ENCODE data around the gene TIMM17B. TPM values are rescaled to one million over a fixed set of nuclear protein-coding genes. Genes with fewer than 3 reads are reported as not detected.

TIMM17B gene
- total and polyA plus RNA-seq, 2 experiments from 2014 or later: 26.7 to 44.7 TPM

DNA sequence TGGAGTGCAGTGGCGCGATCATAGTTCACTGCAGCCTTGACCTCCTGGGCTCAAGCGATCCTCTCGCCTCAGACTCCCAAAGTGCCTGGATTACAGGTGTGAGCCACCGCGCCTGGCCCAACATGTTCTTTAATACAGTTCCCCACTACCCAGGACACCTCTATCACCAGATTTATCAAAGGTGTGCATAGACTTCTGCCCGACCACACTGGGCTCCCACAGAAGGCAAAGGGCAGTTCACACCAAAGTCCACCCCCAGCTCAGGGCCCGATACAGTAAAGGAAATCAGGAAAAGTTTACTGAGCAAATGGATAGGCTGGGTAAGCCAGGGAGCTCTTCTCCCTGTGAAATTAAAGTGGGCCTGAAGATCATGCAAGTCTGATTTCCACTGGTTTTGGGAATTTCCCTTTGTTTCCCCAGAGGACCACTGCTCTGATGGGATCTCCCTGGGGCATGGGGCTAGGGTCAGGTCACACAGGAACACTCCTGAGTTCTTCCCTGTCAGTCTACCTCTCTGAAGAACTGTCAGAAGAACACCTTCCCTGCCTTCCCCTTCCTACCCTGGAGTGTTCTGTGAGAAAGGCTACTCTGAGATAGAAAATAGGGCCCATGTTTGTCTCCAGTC, 39.0 kb upstream of the TIMM17B start:
- no peak overlapping the region for H3K4me3 ChIP-seq
- WGBS, 2 experiments (ENCODE audit: low coverage in 1 of 2, low lambda C conversion rate in 2 of 2, missing lambda C conversion rate in 2 of 2): 90 to 91% methylated on average over 8 of the region's 8 CpGs
- H3K79me2 ChIP-seq (ENCODE audit: insufficient read depth): peaks cover 55% of the 10 kb centered on the region
- no peak overlapping the region for H2AFZ ChIP-seq
- H3F3A ChIP-seq (ENCODE audit: insufficient read depth): no peaks in the 10 kb centered on the region
- no peaks in the 10 kb centered on the region for H3K36me3 ChIP-seq (ENCODE audit: low read depth)
- H3K9me2 ChIP-seq (ENCODE audit: insufficient read depth): no peaks in the 10 kb centered on the region
- no peaks in the 10 kb centered on the region for H3K4me1 ChIP-seq (ENCODE audit: insufficient read depth)
- H4K20me1 ChIP-seq (ENCODE audit: insufficient read depth): no peaks in the 10 kb centered on the region
- TF ChIP-seq EZH2 (IDR thresholded peaks at IDR 0.05; ENCODE audit: insufficient read depth, poor library complexity, severe bottlenecking) (no peak), EZH2phosphoT487 (IDR thresholded peaks at IDR 0.05; ENCODE audit: insufficient read depth, low read depth) (no peak)
- no peak overlapping the region for H3K27ac ChIP-seq
- no peak overlapping the region for H3K9ac ChIP-seq
- no peaks in the 10 kb centered on the region for H3K27me3 ChIP-seq (replicated peaks; ENCODE audit: insufficient read depth)
- H3K4me2 ChIP-seq (ENCODE audit: unreplicated experiment): no peak overlapping the region
- DNase-seq: no peak
- no peaks in the 10 kb centered on the region for H3K9me3 ChIP-seq (ENCODE audit: low read depth)
- in situ Hi-C loops (cut with MboI): loop anchor here (25.0 kb wide), 1 partner anchor 101 kb away; the partner anchor contains the start of gene TFE3

DNA sequence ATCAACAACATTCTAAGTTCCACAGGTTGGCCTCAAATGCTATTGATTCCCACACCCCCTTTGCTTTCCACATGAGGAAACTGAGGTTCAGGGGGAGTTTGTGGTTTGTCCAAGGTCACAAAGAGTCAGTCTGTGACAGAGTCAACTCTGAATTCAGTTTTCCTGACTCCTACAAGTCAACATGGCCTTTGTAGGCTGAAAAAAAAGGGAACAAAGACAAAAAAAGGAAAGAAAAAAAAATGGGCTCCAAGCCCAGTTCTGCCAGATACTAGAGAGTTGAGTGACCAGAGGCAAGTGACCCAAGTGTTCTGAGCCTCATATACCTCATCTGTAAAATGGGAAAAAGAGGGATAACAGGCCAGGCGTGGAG, 37.7 kb upstream of the TIMM17B start:
- no peak for DNase-seq
- no peaks in the 10 kb centered on the region for H3F3A ChIP-seq (ENCODE audit: insufficient read depth)
- no peaks in the 10 kb centered on the region for H4K20me1 ChIP-seq (ENCODE audit: insufficient read depth)
- no peak overlapping the region for H2AFZ ChIP-seq
- H3K9ac ChIP-seq: no peak overlapping the region
- H3K9me2 ChIP-seq (ENCODE audit: insufficient read depth): no peaks in the 10 kb centered on the region
- no peaks in the 10 kb centered on the region for H3K36me3 ChIP-seq (ENCODE audit: low read depth)
- H3K27ac ChIP-seq: no peak overlapping the region
- H3K79me2 ChIP-seq (ENCODE audit: insufficient read depth): peaks cover 44% of the 10 kb centered on the region
- 88 to 100% methylated on average over 1 of the region's 1 CpG for WGBS, 2 experiments (ENCODE audit: low coverage in 1 of 2, low lambda C conversion rate in 2 of 2, missing lambda C conversion rate in 2 of 2)
- no peak overlapping the region for H3K4me3 ChIP-seq
- no peak overlapping the region for H3K4me2 ChIP-seq (ENCODE audit: unreplicated experiment)
- in situ Hi-C loops (cut with MboI): loop anchor here (25.0 kb wide), 1 partner anchor 102 kb away; the partner anchor contains the start of gene TFE3
- no peaks in the 10 kb centered on the region for H3K4me1 ChIP-seq (ENCODE audit: insufficient read depth)
- no peaks in the 10 kb centered on the region for H3K27me3 ChIP-seq (replicated peaks; ENCODE audit: insufficient read depth)
- no peaks in the 10 kb centered on the region for H3K9me3 ChIP-seq (ENCODE audit: low read depth)
- TF ChIP-seq EZH2 (IDR thresholded peaks at IDR 0.05; ENCODE audit: insufficient read depth, poor library complexity, severe bottlenecking) (no peak), EZH2phosphoT487 (IDR thresholded peaks at IDR 0.05; ENCODE audit: insufficient read depth, low read depth) (no peak)

DNA sequence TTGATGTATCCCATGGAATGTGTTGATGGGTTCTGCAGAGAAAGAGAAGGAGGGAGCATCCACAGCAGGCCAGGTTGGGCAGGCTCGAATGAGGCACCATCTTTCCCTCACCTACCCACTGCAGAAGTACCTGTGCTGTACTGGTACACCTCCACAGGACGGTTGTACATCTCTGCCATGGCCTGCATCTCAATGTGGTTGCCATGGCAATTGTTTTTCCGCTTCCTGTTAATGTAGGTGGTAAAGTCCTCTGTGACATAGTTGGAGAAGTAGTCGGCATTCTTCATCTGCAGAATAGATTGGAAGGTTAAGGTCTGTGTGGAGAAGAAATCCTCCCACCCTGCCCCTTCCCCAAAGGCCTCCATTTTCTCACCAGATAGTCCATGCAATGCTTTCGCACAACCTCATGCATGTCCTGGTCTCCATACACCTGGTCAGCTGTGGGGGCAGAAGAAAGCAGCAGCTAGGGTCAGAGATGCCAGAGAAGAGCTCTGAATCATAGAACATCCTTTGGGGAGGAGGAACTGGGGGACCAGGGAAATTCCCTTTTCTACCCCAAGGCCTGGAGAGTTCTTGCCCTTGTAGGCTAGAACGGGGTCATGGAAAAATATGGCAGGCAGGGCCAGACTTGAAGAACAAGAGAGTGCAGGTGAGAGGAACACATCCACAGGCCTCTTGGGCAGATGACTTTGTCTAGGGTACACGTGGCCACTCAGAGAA, 37.2 kb upstream of the TIMM17B start:
- H2AFZ ChIP-seq: no peak overlapping the region
- H3K4me3 ChIP-seq: no peak overlapping the region
- H3K36me3 ChIP-seq (ENCODE audit: low read depth): no peaks in the 10 kb centered on the region
- no peaks in the 10 kb centered on the region for H3K27me3 ChIP-seq (replicated peaks; ENCODE audit: insufficient read depth)
- H4K20me1 ChIP-seq (ENCODE audit: insufficient read depth): no peaks in the 10 kb centered on the region
- H3K79me2 ChIP-seq (ENCODE audit: insufficient read depth): peaks cover 39% of the 10 kb centered on the region
- in situ Hi-C loops (cut with MboI): loop anchor here (25.0 kb wide), 1 partner anchor 103 kb away; the partner anchor contains the start of gene TFE3
- DNase-seq: no peak
- no peak overlapping the region for H3K27ac ChIP-seq
- H3K9ac ChIP-seq: no peak overlapping the region
- H3K4me2 ChIP-seq (ENCODE audit: unreplicated experiment): no peak overlapping the region
- TF ChIP-seq EZH2 (IDR thresholded peaks at IDR 0.05; ENCODE audit: insufficient read depth, poor library complexity, severe bottlenecking) (no peak), EZH2phosphoT487 (IDR thresholded peaks at IDR 0.05; ENCODE audit: insufficient read depth, low read depth) (no peak)
- H3K4me1 ChIP-seq (ENCODE audit: insufficient read depth): no peaks in the 10 kb centered on the region
- WGBS, 2 experiments (ENCODE audit: low coverage in 1 of 2, low lambda C conversion rate in 2 of 2, missing lambda C conversion rate in 2 of 2): 84 to 85% methylated on average over 6 to 7 of the region's 7 CpGs
- no peaks in the 10 kb centered on the region for H3K9me3 ChIP-seq (ENCODE audit: low read depth)
- H3F3A ChIP-seq (ENCODE audit: insufficient read depth): no peaks in the 10 kb centered on the region
- no peaks in the 10 kb centered on the region for H3K9me2 ChIP-seq (ENCODE audit: insufficient read depth)

DNA sequence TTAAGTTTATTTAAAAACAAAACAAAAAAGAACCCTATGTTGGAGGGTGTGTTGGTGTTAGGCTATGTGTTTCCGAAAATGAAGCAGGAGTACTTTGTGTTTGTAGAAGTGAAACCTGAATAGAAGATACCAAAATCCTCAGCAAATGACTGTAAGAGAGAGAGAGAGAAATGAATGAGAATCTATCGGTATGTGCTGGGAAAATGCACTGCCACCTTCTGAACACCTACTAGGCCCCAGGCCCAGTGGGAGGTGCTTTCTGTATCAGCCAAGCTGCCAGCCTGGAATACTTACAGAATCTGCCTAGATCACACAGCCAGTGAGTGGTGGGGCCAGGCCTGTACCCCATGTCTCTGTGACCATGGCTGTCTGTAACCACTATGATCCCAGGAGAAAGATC, 36.2 kb upstream of the TIMM17B start:
- Histone ChIP-seq H3K4me1 (ENCODE audit: insufficient read depth) (no peaks in the 10 kb centered on the region), H3K9ac (no peak overlapping the region), H3K79me2 (ENCODE audit: insufficient read depth) (peaks cover 31% of the 10 kb centered on the region), H3K27ac (no peak overlapping the region), H2AFZ (no peak overlapping the region), H3K9me3 (ENCODE audit: low read depth) (no peaks in the 10 kb centered on the region), H3K36me3 (ENCODE audit: low read depth) (no peaks in the 10 kb centered on the region), H4K20me1 (ENCODE audit: insufficient read depth) (no peaks in the 10 kb centered on the region), H3K4me3 (no peak overlapping the region), H3F3A (ENCODE audit: insufficient read depth) (no peaks in the 10 kb centered on the region), H3K4me2 (ENCODE audit: unreplicated experiment) (no peak overlapping the region), H3K9me2 (ENCODE audit: insufficient read depth) (no peaks in the 10 kb centered on the region), H3K27me3 (replicated peaks; ENCODE audit: insufficient read depth) (no peaks in the 10 kb centered on the region)
- in situ Hi-C loops (cut with MboI): loop anchor here (25.0 kb wide), 1 partner anchor 104 kb away; the partner anchor contains the start of gene TFE3
- no peak for DNase-seq
- TF ChIP-seq EZH2phosphoT487 (IDR thresholded peaks at IDR 0.05; ENCODE audit: insufficient read depth, low read depth) (no peak), EZH2 (IDR thresholded peaks at IDR 0.05; ENCODE audit: insufficient read depth, poor library complexity, severe bottlenecking) (no peak)
- WGBS, 2 experiments (ENCODE audit: low coverage in 1 of 2, low lambda C conversion rate in 2 of 2, missing lambda C conversion rate in 2 of 2): 95 to 100% methylated on average over 2 of the region's 2 CpGs

All from GM23248 (cell line).